ENCODE measurements around the gene EFEMP2.

Gene EFEMP2

GRCh38 chr11:65879617-65880016, 7.0 kb upstream of the EFEMP2 start, which contains the start of gene CTSW:
Gene CTSW (plus strand): TSS chr11:65879837. CDS start chr11:65879855, 18 bp downstream.
- Histone ChIP-seq H3K9me3 (replicated peaks in 1 of 11) (no peaks in the 10 kb centered on the region), H3K9ac (peak within 1 kb of the TSS in 9 of 11 experiments; percentile 4 to 57 (median 38); a peak in 10 of 22 replicates), H3K27ac (peak within 1 kb of the TSS in 8 of 11 experiments; percentile 2 to 58 (median 42); a peak in 10 of 22 replicates), H3K36me3 (peaks cover 24 to 33% (median 26%) of the 10 kb centered on the region in 11 experiments), H4K20me1 (peaks cover 0 to 29% (median 12%) of the 10 kb centered on the region in 11 experiments; a peak in 12 of 22 replicates), H3K4me1 (peaks cover 32 to 68% (median 52%) of the 10 kb centered on the region in 10 experiments), H3K4me3 (peak within 1 kb of the TSS in 3 of 10 experiments; percentile 25 to 47 (median 36); a peak in 2 of 20 replicates), H3K27me3 (no peaks in the 10 kb centered on the region), H3K4me2 (peak within 1 kb of the TSS; percentile 68 to 94 (median 88))
- no peak for TF ChIP-seq Cebpa-rat (IDR thresholded peaks at IDR 0.05)

GRCh38 chr11:65873318-65874156, 937 bp upstream of the EFEMP2 start:
- Histone ChIP-seq H3K27ac (peak overlapping the region; percentile 36 to 72 (median 56); a peak in 20 of 22 replicates), H3K9ac (peak overlapping the region; percentile 52 to 80 (median 74)), H3K36me3 (peaks cover 0 to under 1% (median 0%) of the 10 kb centered on the region in 11 experiments; a peak in 1 of 22 replicates), H4K20me1 (peaks cover 0 to 32% (median 24%) of the 10 kb centered on the region in 11 experiments; a peak in 17 of 22 replicates), H3K9me3 (replicated peaks in 1 of 11) (no peaks in the 10 kb centered on the region), H3K4me2 (peak overlapping the region; percentile 88 to 100 (median 98)), H3K4me3 (peak overlapping the region; percentile 51 to 72 (median 58)), H3K27me3 (peaks cover 0 to 33% (median 21%) of the 10 kb centered on the region in 11 experiments; a peak in 19 of 22 replicates), H3K4me1 (peaks cover 46 to 71% (median 58%) of the 10 kb centered on the region in 10 experiments)
- TF ChIP-seq Cebpa-rat (IDR thresholded peaks at IDR 0.05), result no peak

GRCh38 chr11:65871811-65872548, 620 bp downstream of the EFEMP2 start:
- Histone ChIP-seq H3K9me3 (replicated peaks in 1 of 11) (no peaks in the 10 kb centered on the region), H3K4me1 (peaks cover 46 to 70% (median 55%) of the 10 kb centered on the region in 10 experiments), H3K4me3 (no peak overlapping the region), H3K27ac (peak overlapping the region in 4 of 11 experiments; percentile 21 to 56 (median 48); a peak in 6 of 22 replicates), H4K20me1 (peaks cover 0 to 46% (median 38%) of the 10 kb centered on the region in 11 experiments; a peak in 20 of 22 replicates), H3K4me2 (peak overlapping the region; percentile 74 to 98 (median 92)), H3K27me3 (peaks cover 0 to 33% (median 26%) of the 10 kb centered on the region in 11 experiments; a peak in 19 of 22 replicates), H3K9ac (peak overlapping the region in 8 of 11 experiments; percentile 25 to 59 (median 56); a peak in 11 of 22 replicates), H3K36me3 (peaks cover 4 to 15% (median 11%) of the 10 kb centered on the region in 11 experiments; a peak in 20 of 22 replicates)
- TF ChIP-seq Cebpa-rat (IDR thresholded peaks at IDR 0.05), result no peak

- H3K9me3 ChIP-seq (replicated peaks in 1 of 11), result no peaks in the 10 kb centered on the region
- H3K27ac ChIP-seq, result peak overlapping the region in 7 of 11 experiments; percentile 10 to 61 (median 45); a peak in 11 of 22 replicates
- H3K27me3 ChIP-seq, result peaks cover 0 to 33% (median 26%) of the 10 kb centered on the region in 11 experiments; a peak in 19 of 22 replicates
- TF ChIP-seq Cebpa-rat (IDR thresholded peaks at IDR 0.05), result no peak; a peak in 1 of 22 replicates
- peaks cover 46 to 74% (median 50%) of the 10 kb centered on the region in 10 experiments for H3K4me1 ChIP-seq
- H3K4me3 ChIP-seq, result peak overlapping the region in 5 of 10 experiments; percentile 18 to 45 (median 38); a peak in 9 of 20 replicates
- peaks cover 0 to 56% (median 48%) of the 10 kb centered on the region in 11 experiments; a peak in 20 of 22 replicates for H4K20me1 ChIP-seq
- H3K9ac ChIP-seq, result peak overlapping the region; percentile 10 to 59 (median 55); a peak in 19 of 22 replicates
- peak overlapping the region; percentile 74 to 98 (median 92) for H3K4me2 ChIP-seq
- H3K36me3 ChIP-seq, result peaks cover 14 to 25% (median 20%) of the 10 kb centered on the region in 11 experiments
Measured at GRCh38 chr11:65870706-65871681, 1.6 kb downstream of the EFEMP2 start.

- Histone ChIP-seq H3K9ac (peak overlapping the region; percentile 1 to 59 (median 55); a peak in 16 of 22 replicates), H3K4me2 (peak overlapping the region; percentile 74 to 98 (median 92)), H3K36me3 (peaks cover 21 to 32% (median 27%) of the 10 kb centered on the region in 11 experiments)
Measured at GRCh38 chr11:65870307-65870658, 2.3 kb downstream of the EFEMP2 start.

GRCh38 chr11:65869643-65870306, 2.8 kb downstream of the EFEMP2 start:
- H3K27me3 ChIP-seq, result peaks cover 0 to 33% (median 26%) of the 10 kb centered on the region in 11 experiments; a peak in 19 of 22 replicates
- peaks cover 0 to 68% (median 57%) of the 10 kb centered on the region in 11 experiments; a peak in 21 of 22 replicates for H4K20me1 ChIP-seq
- H3K36me3 ChIP-seq, result peaks cover 26 to 37% (median 32%) of the 10 kb centered on the region in 11 experiments
- peak overlapping the region in 5 of 11 experiments; percentile 13 to 61 (median 52); a peak in 11 of 22 replicates for H3K27ac ChIP-seq
- no peak for TF ChIP-seq Cebpa-rat (IDR thresholded peaks at IDR 0.05)
- H3K4me3 ChIP-seq, result peak overlapping the region in 4 of 10 experiments; percentile 18 to 45 (median 31); a peak in 8 of 20 replicates
- H3K9ac ChIP-seq, result peak overlapping the region; percentile 1 to 59 (median 55); a peak in 16 of 22 replicates
- H3K9me3 ChIP-seq (replicated peaks in 1 of 11), result no peaks in the 10 kb centered on the region
- H3K4me1 ChIP-seq, result peaks cover 46 to 84% (median 50%) of the 10 kb centered on the region in 10 experiments
- peak overlapping the region; percentile 74 to 98 (median 92) for H3K4me2 ChIP-seq

More at GRCh38 chr11:65870307-65870658, 2.3 kb downstream of the EFEMP2 start:
- Histone ChIP-seq H3K27ac (peak overlapping the region in 5 of 11 experiments; percentile 13 to 61 (median 52); a peak in 11 of 22 replicates), H3K4me3 (peak overlapping the region in 5 of 10 experiments; percentile 18 to 45 (median 38); a peak in 9 of 20 replicates), H3K4me1 (peaks cover 46 to 79% (median 50%) of the 10 kb centered on the region in 10 experiments), H3K27me3 (peaks cover 0 to 33% (median 26%) of the 10 kb centered on the region in 11 experiments; a peak in 19 of 22 replicates), H3K9me3 (replicated peaks in 1 of 11) (no peaks in the 10 kb centered on the region), H4K20me1 (peaks cover 0 to 63% (median 55%) of the 10 kb centered on the region in 11 experiments; a peak in 21 of 22 replicates)
- no peak for TF ChIP-seq Cebpa-rat (IDR thresholded peaks at IDR 0.05)
